HG03521 (cell line): ENCODE measurements around the gene PIK3R3.

Experiments
- ATAC-seq: cut with Tn5 transposase; IDR thresholded peaks from one replicate; pipeline ENCODE4 v1.9.1; 2021; ENCODE audit warnings: mild to moderate bottlenecking, moderate library complexity; ENCODE audit not compliant: unreplicated experiment

Gene PIK3R3

GRCh38 chr1:46030876-46031660, 101.4 kb downstream of the PIK3R3 start:
- no peak for ATAC-seq

GRCh38 chr1:46030074-46030870, 102.2 kb downstream of the PIK3R3 start:
- ATAC-seq = no peak

- no peak for ATAC-seq
These were observed 104.4 kb downstream of the PIK3R3 start for GRCh38 chr1:46027788-46028573.

- no peak for ATAC-seq
These were observed 105.9 kb downstream of the PIK3R3 start for GRCh38 chr1:46026531-46026930.

- no peak for ATAC-seq
These were observed 111.1 kb downstream of the PIK3R3 start for GRCh38 chr1:46021046-46021996.

GRCh38 chr1:46020010-46020409, 112.4 kb downstream of the PIK3R3 start:
- no peak for ATAC-seq

- ATAC-seq = no peak
These were observed 113.1 kb downstream of the PIK3R3 start for GRCh38 chr1:46019348-46019747.

- ATAC-seq = no peak
These were observed 114.4 kb downstream of the PIK3R3 start for GRCh38 chr1:46017876-46018503.

GRCh38 chr1:46013581-46013980, 118.8 kb downstream of the PIK3R3 start:
- no peak for ATAC-seq

GRCh38 chr1:46012236-46012635, 120.2 kb downstream of the PIK3R3 start:
- no peak for ATAC-seq

GRCh38 chr1:46011121-46011695, 121.2 kb downstream of the PIK3R3 start:
- ATAC-seq = no peak

- no peak for ATAC-seq
These were observed 121.8 kb downstream of the PIK3R3 start for GRCh38 chr1:46010611-46011010.

- ATAC-seq = no peak
These were observed 123.8 kb downstream of the PIK3R3 start for GRCh38 chr1:46008585-46008984.

GRCh38 chr1:46005594-46005993, 126.8 kb downstream of the PIK3R3 start:
- ATAC-seq = no peak

GRCh38 chr1:46004492-46004891, 127.9 kb downstream of the PIK3R3 start:
- no peak for ATAC-seq

GRCh38 chr1:46003315-46003714, 129.1 kb downstream of the PIK3R3 start:
- ATAC-seq = no peak

GRCh38 chr1:46002551-46003150, 129.8 kb downstream of the PIK3R3 start:
- no peak for ATAC-seq

GRCh38 chr1:46001081-46001785, 131.2 kb downstream of the PIK3R3 start:
- ATAC-seq = no peak
